WERI-Rb-1 (cell line): ENCODE data around the gene GRXCR1.

ENCODE experiments used
- DNase-seq: peaks from one replicate; pipeline ENCODE4 v3.0.0-alpha.2; 2020
- H3K27ac ChIP-seq: fragments of 250-450 bp; sonication (Bioruptor Pico); 2 replicates; pipeline ENCODE4 v1.5.1; 2020; ENCODE audit warnings: mild to moderate bottlenecking, moderate library complexity
- H3K27me3 ChIP-seq: fragments of 250-450 bp; sonication (Bioruptor Pico); 2 replicates; pipeline ENCODE4 v1.5.1; 2021; ENCODE audit warnings: mild to moderate bottlenecking, low read depth, moderate library complexity; ENCODE audit not compliant: insufficient read depth, severe bottlenecking
- H3K36me3 ChIP-seq: fragments of 250-450 bp; sonication (Bioruptor Pico); 2 replicates; pipeline ENCODE4 v1.5.1; 2020; ENCODE audit warnings: mild to moderate bottlenecking, moderate library complexity
- H3K4me3 ChIP-seq: 2 replicates; pipeline ENCODE4 v1.5.1; 2011; ENCODE audit warnings: low read depth, mild to moderate bottlenecking, control low read depth, low read length
- H3K9me3 ChIP-seq: fragments of 250-450 bp; sonication (Bioruptor Pico); 2 replicates; pipeline ENCODE4 v1.5.1; 2021; ENCODE audit warnings: mild to moderate bottlenecking, moderate library complexity; ENCODE audit not compliant: severe bottlenecking
- TF ChIP-seq, protein P1 (sequence below): IDR thresholded peaks from 2 replicates; pipeline ENCODE4 v1.5.1; 2011; ENCODE audit warnings: low read depth, mild to moderate bottlenecking, control low read depth, inconsistent platforms, low read length

Gene GRXCR1

DNA sequence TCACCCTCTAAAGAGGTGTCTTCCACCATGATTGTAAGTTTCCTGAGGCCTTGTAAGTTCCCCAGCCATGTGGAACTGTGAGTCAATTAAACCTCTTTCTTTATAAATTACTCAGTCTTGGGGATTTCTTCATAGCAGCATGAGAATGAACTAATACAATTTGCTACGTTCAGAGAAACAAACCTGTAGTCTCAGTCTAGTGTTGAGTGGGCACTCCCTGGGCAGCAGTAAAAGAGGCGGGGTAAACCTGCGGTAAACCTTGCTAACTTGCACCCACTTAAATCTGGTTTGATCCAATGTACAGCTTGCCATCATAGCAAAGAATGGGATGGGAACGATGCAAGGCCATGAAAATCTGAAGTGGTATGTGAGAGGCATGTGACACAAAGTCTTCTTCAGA is 22.4 kb downstream of the GRXCR1 start:
- TF ChIP-seq, protein P1, sequence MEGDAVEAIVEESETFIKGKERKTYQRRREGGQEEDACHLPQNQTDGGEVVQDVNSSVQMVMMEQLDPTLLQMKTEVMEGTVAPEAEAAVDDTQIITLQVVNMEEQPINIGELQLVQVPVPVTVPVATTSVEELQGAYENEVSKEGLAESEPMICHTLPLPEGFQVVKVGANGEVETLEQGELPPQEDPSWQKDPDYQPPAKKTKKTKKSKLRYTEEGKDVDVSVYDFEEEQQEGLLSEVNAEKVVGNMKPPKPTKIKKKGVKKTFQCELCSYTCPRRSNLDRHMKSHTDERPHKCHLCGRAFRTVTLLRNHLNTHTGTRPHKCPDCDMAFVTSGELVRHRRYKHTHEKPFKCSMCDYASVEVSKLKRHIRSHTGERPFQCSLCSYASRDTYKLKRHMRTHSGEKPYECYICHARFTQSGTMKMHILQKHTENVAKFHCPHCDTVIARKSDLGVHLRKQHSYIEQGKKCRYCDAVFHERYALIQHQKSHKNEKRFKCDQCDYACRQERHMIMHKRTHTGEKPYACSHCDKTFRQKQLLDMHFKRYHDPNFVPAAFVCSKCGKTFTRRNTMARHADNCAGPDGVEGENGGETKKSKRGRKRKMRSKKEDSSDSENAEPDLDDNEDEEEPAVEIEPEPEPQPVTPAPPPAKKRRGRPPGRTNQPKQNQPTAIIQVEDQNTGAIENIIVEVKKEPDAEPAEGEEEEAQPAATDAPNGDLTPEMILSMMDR: no peak
- no peak for DNase-seq

DNA sequence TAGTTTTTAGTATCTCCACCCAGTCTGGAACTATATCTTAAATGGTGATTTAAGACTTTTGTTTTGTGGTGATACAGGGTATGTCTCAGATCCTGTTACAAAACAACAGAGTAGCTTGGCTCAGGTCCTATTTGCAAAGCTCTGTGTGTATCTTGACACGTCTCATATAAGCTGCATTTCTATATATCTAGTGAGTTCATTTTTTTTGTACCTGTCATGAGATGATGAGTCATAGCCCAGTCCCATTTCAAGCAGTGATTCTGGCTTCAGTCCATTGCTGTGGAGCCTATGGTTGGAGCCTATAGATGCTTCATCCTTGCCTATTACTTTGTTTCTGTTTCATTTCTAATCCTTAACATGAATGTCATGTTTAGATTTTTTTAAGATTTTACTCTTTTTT is 23.0 kb downstream of the GRXCR1 start:
- Histone ChIP-seq H3K4me3 (no peak overlapping the region), H3K27ac (no peak overlapping the region), H3K27me3 (no peaks in the 10 kb centered on the region), H3K36me3 (no peaks in the 10 kb centered on the region), H3K9me3 (no peaks in the 10 kb centered on the region)
- TF ChIP-seq, protein P1: no peak
- DNase-seq: no peak

More for the DNA sequence above, 22.4 kb downstream of the GRXCR1 start:
- no peaks in the 10 kb centered on the region for H3K27me3 ChIP-seq
- no peaks in the 10 kb centered on the region for H3K9me3 ChIP-seq
- no peak overlapping the region for H3K27ac ChIP-seq
- H3K36me3 ChIP-seq: no peaks in the 10 kb centered on the region
- H3K4me3 ChIP-seq: no peak overlapping the region

DNA sequence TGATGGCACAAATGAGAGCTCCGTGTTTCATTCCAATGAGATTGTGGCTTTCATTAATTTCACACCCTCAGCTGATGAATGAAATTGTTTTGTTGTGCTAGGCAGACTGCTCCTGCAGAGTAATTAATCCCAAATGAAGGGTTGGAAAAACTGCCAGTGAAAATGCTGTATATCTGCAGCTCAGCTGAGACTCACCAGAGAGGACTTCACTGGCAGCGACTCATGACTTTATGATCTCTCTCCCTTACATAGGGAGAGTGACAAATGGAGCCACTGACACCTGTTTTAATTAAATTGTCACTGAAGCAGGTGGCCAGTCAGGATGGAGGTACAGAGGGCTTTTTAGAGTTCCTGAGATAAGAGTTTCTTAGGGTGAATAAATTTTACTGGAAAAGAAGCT is 24.8 kb downstream of the GRXCR1 start:
- H3K9me3 ChIP-seq: no peaks in the 10 kb centered on the region
- DNase-seq: no peak
- TF ChIP-seq, protein P1: no peak
- H3K27ac ChIP-seq: no peak overlapping the region
- no peaks in the 10 kb centered on the region for H3K36me3 ChIP-seq
- no peak overlapping the region for H3K4me3 ChIP-seq
- H3K27me3 ChIP-seq: no peaks in the 10 kb centered on the region

DNA sequence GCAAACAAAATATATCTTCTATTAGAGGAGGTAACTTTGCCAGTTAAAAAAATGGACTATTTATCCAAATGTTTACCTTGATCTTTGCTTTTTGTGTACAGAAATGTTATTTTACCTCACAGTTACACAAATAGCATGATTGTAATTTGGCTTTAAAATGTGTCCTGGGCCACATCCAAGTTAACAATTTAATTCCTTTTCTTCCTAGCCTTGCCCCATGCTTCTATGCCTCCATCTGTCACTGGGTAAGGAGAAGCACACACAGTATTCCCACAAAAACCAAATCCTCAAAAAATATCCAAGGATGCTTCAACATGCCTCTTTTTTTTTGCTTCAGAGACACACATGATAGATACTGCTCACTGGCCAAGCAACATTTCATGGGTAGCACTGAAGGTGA is 30.9 kb downstream of the GRXCR1 start:
- Histone ChIP-seq H3K9me3 (no peaks in the 10 kb centered on the region), H3K27me3 (no peaks in the 10 kb centered on the region), H3K36me3 (no peaks in the 10 kb centered on the region), H3K4me3 (no peak overlapping the region), H3K27ac (no peak overlapping the region)
- TF ChIP-seq, protein P1: no peak
- no peak for DNase-seq

DNA sequence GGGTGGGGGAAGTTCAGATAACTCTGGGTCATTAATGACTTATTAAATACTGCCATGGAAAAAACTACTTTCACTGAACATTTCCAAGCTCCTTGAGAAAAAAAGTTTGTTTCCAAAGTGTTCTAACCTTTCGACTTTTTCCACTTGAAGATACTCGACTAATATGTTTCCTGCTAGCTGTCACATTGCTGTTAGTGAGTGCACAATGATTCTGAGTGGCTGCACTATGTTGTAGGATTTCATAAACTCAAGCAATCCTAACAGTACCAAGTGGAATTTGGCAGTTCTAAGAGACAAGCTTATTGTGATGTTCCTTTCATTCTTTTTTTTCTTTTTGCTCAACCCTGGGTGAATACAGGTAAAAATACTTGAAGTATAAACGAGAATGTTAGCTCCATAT is 33.4 kb downstream of the GRXCR1 start:
- DNase-seq: no peak
- Histone ChIP-seq H3K36me3 (no peaks in the 10 kb centered on the region), H3K9me3 (no peaks in the 10 kb centered on the region), H3K4me3 (no peak overlapping the region), H3K27ac (no peak overlapping the region), H3K27me3 (no peaks in the 10 kb centered on the region)
- TF ChIP-seq, protein P1: no peak

DNA sequence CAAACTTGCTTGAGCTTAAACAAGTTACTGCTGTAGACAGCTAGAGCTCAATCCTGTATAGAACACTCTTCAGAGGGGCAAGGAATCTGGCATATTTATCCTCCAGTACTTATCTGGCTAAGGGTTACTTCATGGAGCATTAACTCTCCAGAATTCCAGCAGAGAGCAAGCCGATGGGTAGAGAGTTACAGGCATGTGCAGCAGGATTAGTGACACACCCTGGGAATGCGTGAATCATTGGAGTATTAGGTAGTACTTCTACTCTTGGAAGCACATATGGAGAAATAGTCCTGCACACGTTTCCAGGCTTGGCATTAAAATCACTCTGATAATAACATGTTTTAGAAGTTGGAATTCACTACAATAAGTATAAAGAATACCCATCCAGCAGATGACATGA is 35.4 kb downstream of the GRXCR1 start:
- no peaks in the 10 kb centered on the region for H3K27me3 ChIP-seq
- H3K27ac ChIP-seq: no peak overlapping the region
- no peaks in the 10 kb centered on the region for H3K9me3 ChIP-seq
- TF ChIP-seq, protein P1: no peak
- H3K36me3 ChIP-seq: no peaks in the 10 kb centered on the region
- H3K4me3 ChIP-seq: no peak overlapping the region
- no peak for DNase-seq
